HG03378 (cell line): Measurements from ENCODE around the gene RPL9.
"Not testable (repeated sequence)": the region's sequence is repeated elsewhere in the genome, so short reads cannot be mapped to it uniquely, and the experiment has no call there.

Source experiments
- ATAC-seq: cut with Tn5 transposase; IDR thresholded peaks from one replicate; pipeline ENCODE4 v1.9.1; 2021; ENCODE audit warnings: mild to moderate bottlenecking, moderate library complexity; ENCODE audit not compliant: unreplicated experiment

Gene RPL9

DNA sequence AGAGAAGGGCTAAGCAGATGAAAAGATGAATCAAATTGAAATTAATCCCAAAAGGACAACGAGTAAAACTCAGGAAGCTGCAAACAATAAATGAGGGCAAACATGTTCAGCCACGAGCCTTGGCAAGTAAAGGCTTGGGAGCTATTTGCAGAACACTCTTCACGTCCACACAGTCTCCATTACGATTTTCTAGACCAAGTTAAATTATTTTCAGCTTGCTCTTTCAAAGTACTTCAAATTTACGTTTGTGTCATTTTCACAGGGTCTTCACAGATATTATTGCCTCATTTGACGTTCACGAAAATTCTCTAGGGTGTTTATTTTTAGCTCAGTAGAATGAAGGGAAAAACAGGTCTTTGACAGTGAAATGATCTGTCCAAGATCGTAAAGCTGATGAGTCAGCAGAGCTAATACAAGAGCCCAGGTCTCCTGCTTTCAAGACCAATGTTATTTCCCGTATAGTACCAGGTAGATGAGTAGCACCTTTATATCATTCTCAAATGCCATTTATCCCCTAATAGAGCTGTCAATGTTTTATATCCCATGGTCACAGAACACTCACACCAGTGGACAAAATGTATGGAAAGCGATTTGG, 31.1 kb downstream of the RPL9 start:
- ATAC-seq = no peak

DNA sequence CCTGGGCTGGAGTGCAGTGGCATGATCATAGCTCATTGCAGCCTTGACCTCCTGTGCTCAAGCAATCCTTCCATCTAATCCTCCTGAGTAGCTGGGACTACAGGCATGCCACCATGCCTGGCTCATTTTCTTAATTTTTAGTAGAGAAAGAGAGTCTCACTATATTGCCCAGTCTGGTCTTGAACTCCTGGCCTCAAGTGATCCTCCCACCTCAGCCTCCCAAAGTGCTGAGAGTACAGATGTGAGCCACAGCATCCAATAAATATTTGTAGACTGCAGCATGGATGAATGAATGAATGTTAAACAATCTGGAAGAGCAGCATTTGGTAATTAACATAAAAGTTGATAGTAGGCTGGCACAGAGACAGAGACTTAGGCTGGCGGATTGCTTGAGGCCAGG, 32.0 kb downstream of the RPL9 start:
- ATAC-seq = no peak

DNA sequence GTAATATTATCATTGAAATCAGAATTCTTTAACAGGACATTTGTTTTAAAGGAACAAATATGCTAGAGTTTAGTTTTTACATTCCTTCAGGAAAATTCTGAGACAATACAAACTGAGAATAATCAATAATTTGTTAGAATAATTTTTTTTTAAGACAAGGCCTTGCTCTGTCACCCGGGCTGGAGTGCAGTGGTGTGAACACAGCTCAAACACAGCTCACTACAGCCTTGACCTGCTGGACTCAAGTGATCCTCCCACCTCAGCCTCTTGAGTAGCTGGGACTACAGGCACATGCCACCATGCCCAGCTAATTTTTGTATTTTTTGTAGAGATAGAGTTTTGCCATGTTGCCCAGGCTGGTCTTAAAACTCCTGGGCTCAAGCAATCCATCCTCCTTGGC, 33.4 kb downstream of the RPL9 start:
- not testable (repeated sequence) for ATAC-seq

DNA sequence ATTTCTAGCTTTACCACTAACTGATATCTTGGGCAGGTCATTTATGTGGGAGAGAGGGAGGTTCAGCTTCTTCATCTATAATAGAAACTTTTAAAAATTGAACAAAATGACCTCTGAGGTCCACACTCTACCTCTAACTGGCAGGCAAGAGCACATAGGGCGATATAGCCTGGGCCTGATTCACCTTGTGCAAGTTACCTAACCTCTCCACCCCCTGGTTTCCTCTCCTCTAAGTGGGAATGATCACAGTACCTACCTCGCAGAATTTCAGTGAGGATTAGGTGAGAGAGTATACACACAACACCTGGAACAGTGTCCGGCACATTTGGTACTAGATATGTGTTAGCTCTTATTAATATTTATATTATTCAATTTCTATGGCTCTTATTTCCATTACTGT, 36.5 kb downstream of the RPL9 start:
- ATAC-seq = no peak

DNA sequence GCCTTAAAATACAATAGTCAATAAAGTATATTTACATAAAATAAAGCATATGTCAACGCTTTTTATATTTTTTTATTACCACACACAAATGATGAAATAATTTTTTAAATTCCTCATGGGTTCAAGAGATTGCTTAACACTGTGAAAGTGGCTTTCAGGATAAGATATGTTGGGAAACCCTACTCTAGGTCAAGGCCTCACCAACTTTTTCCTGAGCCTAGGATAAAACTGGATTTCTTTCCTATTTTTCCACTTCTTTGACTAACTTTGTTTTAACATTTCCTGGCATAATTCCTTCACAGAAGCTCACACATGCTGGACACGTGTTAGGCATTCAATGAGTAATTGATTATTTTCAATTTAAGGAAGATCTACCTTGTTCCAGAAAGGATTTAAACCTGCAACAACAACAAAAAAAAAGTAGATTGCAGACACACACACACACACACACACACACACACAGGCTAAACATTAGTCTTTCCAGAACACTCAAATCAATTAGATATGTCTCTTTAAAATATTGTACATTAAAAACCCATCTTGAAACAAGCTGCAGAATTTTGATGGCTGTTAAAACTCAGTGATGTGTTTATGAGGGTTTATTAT, 42.9 kb downstream of the RPL9 start:
- ATAC-seq = no peak

DNA sequence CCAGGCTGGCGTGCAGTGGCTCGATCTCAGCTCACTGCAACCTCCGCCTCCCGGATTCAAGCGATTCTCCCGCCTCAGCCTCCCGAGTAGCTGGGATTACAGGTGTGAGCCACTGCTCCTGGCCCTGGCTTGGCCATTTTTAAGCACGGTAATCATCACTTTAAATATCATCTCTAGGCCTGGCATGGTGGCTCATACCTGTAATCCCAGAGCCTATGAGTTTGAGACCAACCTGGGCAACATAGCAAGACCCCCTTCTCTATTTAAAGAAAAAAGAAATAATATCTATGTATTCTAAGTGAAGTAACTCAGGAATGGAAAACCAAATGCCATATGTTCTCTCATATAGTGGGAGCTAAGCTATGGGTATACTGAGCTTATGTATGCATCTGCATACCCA, 47.2 kb downstream of the RPL9 start:
- ATAC-seq = not testable (repeated sequence)

DNA sequence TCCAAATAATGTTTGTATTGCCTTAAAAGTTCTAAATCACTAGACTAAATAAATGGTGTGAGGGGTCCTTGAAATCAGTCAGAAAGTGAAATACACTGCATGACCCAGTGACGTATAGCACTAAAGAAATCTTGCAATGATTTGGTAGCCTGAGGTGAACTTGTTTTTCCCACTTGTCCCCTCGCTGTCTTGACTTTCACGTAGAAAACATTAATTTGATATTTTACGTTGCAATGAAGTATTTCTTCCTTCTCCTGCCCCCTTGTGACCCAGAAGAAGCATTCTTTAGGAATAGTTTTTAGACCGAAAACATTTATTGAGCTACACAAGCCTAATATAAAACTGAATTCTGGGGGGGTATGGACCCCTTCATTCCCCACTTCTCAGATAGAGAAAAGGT, 48.3 kb downstream of the RPL9 start:
- no peak for ATAC-seq

DNA sequence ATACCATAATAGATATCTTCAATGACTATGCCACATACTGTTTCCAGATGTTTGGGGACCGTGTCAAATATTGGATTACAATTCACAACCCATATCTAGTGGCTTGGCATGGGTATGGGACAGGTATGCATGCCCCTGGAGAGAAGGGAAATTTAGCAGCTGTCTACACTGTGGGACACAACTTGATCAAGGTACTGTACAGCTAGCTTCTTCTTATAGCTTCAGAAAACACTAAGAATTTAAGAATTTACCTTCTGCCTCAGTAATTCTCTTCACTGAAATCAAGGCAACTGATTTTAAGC, 51.2 kb downstream of the RPL9 start:
- no peak for ATAC-seq

DNA sequence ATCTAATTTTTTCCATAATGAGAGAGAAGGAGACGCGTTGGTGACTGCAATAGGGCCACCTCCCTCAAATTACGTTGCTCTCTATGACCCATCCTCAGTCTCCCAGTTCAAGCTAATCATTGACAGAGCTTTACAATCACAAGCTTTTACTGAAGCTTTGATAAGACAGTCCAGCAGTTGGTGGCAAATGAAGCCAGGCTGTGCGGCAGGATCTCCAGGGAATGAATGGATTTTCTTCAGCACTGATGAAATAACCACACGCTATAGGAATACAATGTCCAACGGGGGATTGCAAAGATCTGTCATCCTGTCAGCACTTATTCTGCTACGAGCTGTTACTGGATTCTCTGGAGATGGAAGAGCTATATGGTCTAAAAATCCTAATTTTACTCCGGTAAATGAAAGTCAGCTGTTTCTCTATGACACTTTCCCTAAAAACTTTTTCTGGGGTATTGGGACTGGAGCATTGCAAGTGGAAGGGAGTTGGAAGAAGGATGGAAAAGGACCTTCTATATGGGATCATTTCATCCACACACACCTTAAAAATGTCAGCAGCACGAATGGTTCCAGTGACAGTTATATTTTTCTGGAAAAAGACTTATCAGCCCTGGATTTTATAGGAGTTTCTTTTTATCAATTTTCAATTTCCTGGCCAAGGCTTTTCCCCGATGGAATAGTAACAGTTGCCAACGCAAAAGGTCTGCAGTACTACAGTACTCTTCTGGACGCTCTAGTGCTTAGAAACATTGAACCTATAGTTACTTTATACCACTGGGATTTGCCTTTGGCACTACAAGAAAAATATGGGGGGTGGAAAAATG, 51.7 kb downstream of the RPL9 start, which contains the start of gene KLB:
TSS of gene KLB (plus strand) at position 168 of the 821 bp plus-strand sequence. CDS start at position 188, 20 bp downstream.
- ATAC-seq = no peak
